Nephron progenitor cell (in vitro differentiated cells): ENCODE data around the gene INPP5A.

ENCODE experiments used
- DNase-seq: peaks from one replicate; pipeline ENCODE4 v3.0.0; 2021
- H3K27ac Mint-ChIP-seq: 2 replicates; pipeline ENCODE4 v1.8.0; 2021; ENCODE audit warnings: mild to moderate bottlenecking, moderate library complexity, mixed read lengths
- H3K27me3 Mint-ChIP-seq: 2 replicates; pipeline ENCODE4 v1.8.0; 2021; ENCODE audit warnings: mild to moderate bottlenecking, low read depth, mixed read lengths; ENCODE audit not compliant: poor library complexity
- H3K36me3 Mint-ChIP-seq: 2 replicates; pipeline ENCODE4 v1.8.0; 2021; ENCODE audit warnings: low read depth, mixed read lengths
- H3K4me1 Mint-ChIP-seq: 2 replicates; pipeline ENCODE4 v1.8.0; 2021; ENCODE audit warnings: mixed read lengths
- H3K4me3 Mint-ChIP-seq: 2 replicates; pipeline ENCODE4 v1.8.0; 2021; ENCODE audit warnings: mild to moderate bottlenecking, moderate library complexity, mixed read lengths
- H3K9me3 Mint-ChIP-seq: 2 replicates; pipeline ENCODE4 v1.8.0; 2021; ENCODE audit warnings: mild to moderate bottlenecking, moderate library complexity, mixed read lengths
- CTCF ChIP-seq: fragments of 200-600 bp; sonication (generic); IDR thresholded peaks from 2 replicates; pipeline ENCODE4 v1.5.0; 2021; ENCODE audit warnings: antibody characterized with exemption

Gene INPP5A

GRCh38 chr10:132784866-132785722 is 247.5 kb downstream of the INPP5A start:
- Mint-ChIP-seq H3K27me3 (peaks cover 84% of the 10 kb centered on the region), H3K9me3 (no peaks in the 10 kb centered on the region), H3K4me1 (peaks cover 16% of the 10 kb centered on the region), H3K4me3 (no peak overlapping the region), H3K27ac (no peak overlapping the region), H3K36me3 (peaks cover 18% of the 10 kb centered on the region)
- peak; percentile 36 for DNase-seq
- TF ChIP-seq CTCF: no peak

GRCh38 chr10:132785723-132786475 is 248.3 kb downstream of the INPP5A start, which contains the start of gene NKX6-2:
Gene NKX6-2, minus strand, starts transcription at chr10:132786147. Its CDS starts 199 bp downstream, at chr10:132785948.
- Mint-ChIP-seq H3K4me3 (no peak within 1 kb of the TSS), H3K27ac (no peak within 1 kb of the TSS)

GRCh38 chr10:132786476-132786883 is 248.9 kb downstream of the INPP5A start:
- Mint-ChIP-seq H3K36me3 (peaks cover 15% of the 10 kb centered on the region), H3K27me3 (peaks cover 90% of the 10 kb centered on the region), H3K9me3 (no peaks in the 10 kb centered on the region), H3K4me1 (peaks cover 15% of the 10 kb centered on the region), H3K4me3 (no peak overlapping the region), H3K27ac (no peak overlapping the region)
- no peak for TF ChIP-seq CTCF
- no peak for DNase-seq

More at GRCh38 chr10:132785723-132786475, 248.3 kb downstream of the INPP5A start, which contains the start of gene NKX6-2:
- peaks cover 18% of the 10 kb centered on the region for H3K36me3 Mint-ChIP-seq
- no peak for TF ChIP-seq CTCF
- peak; percentile 58 for DNase-seq
- H3K27me3 Mint-ChIP-seq: peaks cover 88% of the 10 kb centered on the region
- no peaks in the 10 kb centered on the region for H3K9me3 Mint-ChIP-seq
- peaks cover 15% of the 10 kb centered on the region for H3K4me1 Mint-ChIP-seq

GRCh38 chr10:132786884-132787494 is 249.4 kb downstream of the INPP5A start:
- peaks cover 10% of the 10 kb centered on the region for H3K36me3 Mint-ChIP-seq
- peaks cover 15% of the 10 kb centered on the region for H3K4me1 Mint-ChIP-seq
- H3K9me3 Mint-ChIP-seq: no peaks in the 10 kb centered on the region
- no peak for TF ChIP-seq CTCF
- no peak for DNase-seq
- peaks cover 88% of the 10 kb centered on the region for H3K27me3 Mint-ChIP-seq
- no peak overlapping the region for H3K27ac Mint-ChIP-seq
- no peak overlapping the region for H3K4me3 Mint-ChIP-seq

- peak; percentile 79 for DNase-seq
- no peak for TF ChIP-seq CTCF
- peaks cover 7% of the 10 kb centered on the region for H3K36me3 Mint-ChIP-seq
- no peaks in the 10 kb centered on the region for H3K9me3 Mint-ChIP-seq
- peaks cover 15% of the 10 kb centered on the region for H3K4me1 Mint-ChIP-seq
- no peak overlapping the region for H3K4me3 Mint-ChIP-seq
- no peak overlapping the region for H3K27ac Mint-ChIP-seq
- peaks cover 83% of the 10 kb centered on the region for H3K27me3 Mint-ChIP-seq
Observed at GRCh38 chr10:132787495-132788179, 250.1 kb downstream of the INPP5A start.
